HG02840 (cell line): ENCODE results near the gene EDAR.

ENCODE experiments used
- ATAC-seq: cut with Tn5 transposase; IDR thresholded peaks from one replicate; pipeline ENCODE4 v1.9.1; 2021; ENCODE audit warnings: mild to moderate bottlenecking, moderate library complexity, moderate number of reproducible peaks; ENCODE audit not compliant: unreplicated experiment, low FRiP score

The EDAR gene

DNA sequence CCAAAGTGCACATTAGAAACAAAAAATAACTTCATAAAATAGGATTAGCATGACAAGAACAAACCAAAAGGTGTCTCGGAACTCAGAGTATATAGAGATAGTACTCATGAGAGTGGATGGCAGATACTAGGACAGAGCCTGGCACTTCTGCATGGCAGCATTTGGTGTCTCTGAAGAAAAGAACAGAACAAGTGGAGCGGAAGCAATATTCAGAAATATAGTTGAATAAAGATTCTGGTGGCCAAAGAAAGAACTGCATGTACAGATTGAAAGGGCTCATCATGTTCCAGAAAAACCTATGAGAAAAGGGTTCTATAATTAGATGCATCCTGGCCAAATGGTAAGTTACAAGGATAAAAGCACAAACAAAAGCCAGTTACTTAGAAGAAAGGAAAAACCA lies 111.5 kb downstream of the EDAR start:
- no peak for ATAC-seq

DNA sequence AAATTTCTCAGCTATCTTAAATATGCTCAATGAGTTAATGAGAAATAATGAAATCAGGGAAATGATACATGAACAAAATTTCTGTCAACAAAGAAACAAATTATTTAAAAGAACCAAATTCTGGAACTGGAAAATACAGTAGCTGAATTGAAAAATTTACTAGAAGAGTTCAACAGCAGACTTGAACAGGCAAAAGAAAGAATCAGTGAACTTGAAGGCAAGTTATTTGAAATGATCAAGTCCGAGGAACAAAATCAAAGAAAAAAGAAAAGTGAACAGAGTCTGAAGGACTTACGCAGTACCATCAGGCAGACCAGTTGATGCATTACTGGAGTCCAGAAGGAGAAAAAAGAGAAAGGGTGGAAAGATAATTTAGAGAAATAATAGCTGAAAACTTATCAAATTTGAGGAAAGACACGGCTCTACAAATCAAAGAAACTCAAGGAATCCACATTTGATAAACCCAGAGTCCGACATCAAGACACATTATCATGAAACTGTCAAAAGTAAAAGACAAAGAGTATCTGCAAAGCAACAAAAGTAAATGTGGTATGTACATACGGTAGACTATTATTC lies 118.9 kb downstream of the EDAR start:
- no peak for ATAC-seq

DNA sequence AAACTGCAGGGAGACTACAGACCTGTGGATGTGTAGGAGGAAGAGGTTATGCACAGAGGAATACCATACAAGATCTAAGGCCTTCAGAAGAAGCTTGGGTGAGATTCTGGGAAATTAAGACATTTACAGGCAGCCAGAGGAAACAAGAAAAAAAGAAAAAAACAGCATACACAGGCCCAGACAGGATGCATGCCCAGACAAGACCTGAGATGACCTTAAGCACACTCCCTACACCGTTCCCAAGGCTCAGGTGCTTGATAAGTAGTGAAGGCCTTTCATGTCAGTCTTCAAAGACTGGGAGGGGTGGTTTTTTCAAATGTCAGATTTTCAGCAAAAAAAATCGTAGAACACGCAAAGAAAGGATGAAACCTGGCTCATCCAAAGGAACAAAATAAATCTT lies 119.5 kb downstream of the EDAR start:
- ATAC-seq = no peak

DNA sequence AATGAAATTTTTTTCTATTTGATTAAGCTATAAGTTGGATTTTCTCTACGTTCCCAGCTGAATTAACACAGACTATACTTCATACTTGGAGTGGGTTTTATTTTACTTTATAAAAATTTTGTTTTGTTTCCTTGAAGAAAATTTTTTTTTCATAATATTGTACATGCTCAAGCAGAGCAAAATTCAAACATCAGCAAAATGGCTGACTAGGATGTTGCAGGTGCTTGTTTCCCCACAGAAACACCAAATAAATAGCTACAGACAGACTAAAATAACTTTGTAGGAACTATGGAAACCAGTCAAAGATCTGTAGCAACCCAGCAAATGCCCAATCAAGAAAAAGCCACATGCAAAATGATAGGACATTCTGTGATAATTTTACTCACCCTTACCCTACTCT lies 120.1 kb downstream of the EDAR start:
- ATAC-seq = no peak

DNA sequence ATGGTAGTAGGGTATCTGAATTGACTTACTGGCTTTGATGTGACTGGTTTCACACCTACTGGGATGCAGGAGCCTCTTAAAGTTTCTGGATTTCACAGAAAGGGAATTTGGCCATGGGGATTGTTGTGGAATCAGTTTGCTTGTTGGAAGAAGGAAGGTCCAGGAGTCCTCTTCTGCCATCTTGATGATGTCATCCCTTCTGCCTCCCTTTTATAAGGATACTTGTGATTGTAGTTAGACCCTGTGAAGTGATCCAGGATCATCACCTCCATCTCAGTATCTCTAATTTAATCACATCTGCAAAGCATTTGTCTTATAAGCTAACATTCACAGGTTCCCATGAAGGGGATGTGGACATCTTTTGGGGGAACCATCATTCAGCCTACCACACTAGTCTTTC lies 123.0 kb downstream of the EDAR start:
- ATAC-seq = no peak

DNA sequence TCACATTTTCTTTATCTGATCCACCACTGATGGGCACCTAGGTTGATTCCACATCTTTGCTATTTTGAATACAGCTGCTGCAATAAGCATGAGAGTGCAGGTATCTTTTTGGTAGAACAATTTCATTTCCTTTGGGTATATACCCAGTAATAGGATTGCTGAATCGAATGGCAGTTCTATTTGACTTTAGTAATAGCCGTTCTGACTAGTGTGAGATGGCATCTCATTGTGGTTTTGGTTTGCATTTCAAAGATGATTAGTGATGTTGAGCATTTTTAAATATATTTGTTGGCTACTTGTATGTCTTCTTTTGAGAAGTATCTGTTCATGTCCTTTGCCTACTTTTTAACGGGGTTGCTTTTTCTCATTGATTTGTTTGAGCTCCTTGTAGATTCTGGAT lies 130.1 kb downstream of the EDAR start:
- no peak for ATAC-seq

DNA sequence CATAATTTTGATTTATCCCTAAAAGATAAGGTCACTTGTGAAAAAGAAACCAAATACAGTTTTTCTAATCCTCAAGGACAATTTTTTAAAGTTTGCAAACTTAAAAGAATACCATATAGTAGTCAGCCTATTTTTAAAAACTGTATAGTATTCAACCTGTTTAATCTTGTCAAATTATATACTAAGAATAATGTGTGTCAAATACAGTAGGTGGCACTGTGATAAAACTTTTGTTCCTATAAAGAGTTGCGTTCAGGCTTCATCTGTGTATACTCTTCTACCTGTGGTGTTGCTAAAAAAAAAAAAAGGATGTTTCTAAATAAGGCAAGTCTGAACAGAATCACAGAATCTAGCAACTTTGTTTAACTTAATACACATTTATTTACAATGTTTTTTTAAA lies 133.8 kb downstream of the EDAR start:
- ATAC-seq = no peak

DNA sequence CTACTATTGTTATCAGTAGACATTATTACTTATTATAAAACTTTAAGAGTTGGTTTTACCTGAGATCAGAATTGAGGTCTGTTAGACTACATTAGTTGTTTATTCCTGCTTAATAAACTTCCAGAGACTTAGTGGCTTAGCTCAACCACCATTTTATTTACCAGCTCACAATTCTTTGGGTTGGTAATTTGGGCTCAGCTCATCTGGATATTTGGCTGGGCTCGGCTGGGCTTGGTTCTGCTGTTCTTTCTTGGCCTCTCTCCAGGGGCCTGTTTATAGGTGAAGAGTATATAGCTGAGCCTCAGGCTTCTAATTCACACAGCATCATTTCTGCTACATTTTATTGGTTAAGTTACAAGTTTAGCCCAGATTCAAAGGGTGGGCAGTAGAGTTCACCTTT lies 134.5 kb downstream of the EDAR start:
- ATAC-seq = no peak

DNA sequence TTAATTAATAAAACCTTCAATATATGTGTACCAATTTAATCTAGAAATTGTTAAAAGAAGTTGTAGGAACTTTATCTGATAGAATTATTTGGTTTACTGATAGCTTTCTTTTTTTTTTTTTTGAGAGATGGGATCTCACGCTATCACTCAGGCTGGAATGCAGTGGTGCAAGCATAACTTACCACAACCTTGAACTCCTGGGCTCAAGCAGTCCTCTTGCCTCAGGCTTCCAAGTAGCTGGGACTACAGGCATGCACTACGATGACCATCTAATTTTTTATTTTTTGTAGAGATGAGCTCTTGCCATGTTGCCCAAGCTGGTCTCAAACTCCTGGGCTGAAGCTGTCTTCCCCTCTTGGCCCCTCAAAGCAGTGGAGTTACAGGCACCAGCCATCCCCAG lies 135.6 kb downstream of the EDAR start:
- ATAC-seq = no peak

DNA sequence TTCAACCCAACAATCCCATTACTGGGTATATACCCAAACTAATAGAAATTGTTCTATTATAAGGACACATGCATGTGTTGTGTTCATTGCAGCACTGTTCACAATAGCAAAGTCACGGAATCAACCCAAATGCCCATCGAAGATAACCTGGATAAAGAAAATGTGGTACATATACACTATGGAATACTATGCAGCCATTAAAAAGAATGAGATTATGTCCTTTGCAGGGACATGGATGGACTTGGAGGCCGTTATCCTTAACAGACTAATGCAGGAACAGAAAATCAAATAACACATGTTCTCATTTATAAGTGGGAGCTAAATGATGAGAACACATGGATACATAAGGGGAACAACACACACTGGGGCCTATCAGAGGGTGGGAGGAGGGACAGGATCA lies 136.6 kb downstream of the EDAR start:
- ATAC-seq = no peak

DNA sequence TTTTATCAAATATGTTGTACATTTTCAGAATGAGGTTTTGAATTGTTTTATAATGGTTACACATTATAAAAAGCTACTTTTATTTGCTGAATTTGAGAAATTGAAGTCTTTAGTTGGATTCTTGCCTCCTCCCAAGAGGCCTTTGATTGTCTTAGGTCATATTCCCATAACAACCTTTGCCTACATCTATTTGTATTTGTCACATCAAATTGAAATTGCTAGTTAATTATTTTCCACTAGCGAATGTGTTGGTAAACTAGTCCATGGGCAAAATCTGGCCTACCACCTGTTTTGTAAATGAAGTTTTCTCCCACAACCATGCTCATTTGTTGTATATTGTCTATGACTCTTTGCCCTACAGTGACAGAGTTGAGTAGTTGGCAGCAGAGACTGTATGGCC lies 142.0 kb downstream of the EDAR start:
- ATAC-seq = no peak

DNA sequence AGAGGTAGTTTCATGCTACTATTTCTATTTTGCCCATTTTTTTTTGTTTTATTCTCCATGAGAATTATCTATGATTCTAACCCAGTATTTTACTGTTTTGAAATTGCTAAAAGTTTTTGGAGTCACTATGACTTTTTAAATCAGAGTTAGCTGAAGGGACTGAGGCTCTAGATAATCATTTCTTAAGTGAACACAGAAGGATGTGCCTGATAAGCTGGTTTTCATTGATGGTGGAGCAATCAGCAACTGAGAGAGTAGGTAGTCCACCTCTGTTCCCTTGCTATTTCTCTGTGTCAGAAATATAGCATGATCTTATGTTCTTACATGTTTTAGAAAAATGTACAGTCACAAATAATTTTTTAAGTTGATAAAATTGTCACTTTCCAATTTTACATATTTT lies 143.1 kb downstream of the EDAR start:
- no peak for ATAC-seq
